Nephron progenitor cell (in vitro differentiated cells): ENCODE measurements around the gene IL16.

Experiments used
- DNase-seq: peaks from one replicate; pipeline ENCODE4 v3.0.0; 2021
- H3K27ac Mint-ChIP-seq: 2 replicates; pipeline ENCODE4 v1.8.0; 2021; ENCODE audit warnings: mild to moderate bottlenecking, moderate library complexity, mixed read lengths
- H3K27me3 Mint-ChIP-seq: 2 replicates; pipeline ENCODE4 v1.8.0; 2021; ENCODE audit warnings: mild to moderate bottlenecking, low read depth, mixed read lengths; ENCODE audit not compliant: poor library complexity
- H3K36me3 Mint-ChIP-seq: 2 replicates; pipeline ENCODE4 v1.8.0; 2021; ENCODE audit warnings: low read depth, mixed read lengths
- H3K4me1 Mint-ChIP-seq: 2 replicates; pipeline ENCODE4 v1.8.0; 2021; ENCODE audit warnings: mixed read lengths
- H3K4me3 Mint-ChIP-seq: 2 replicates; pipeline ENCODE4 v1.8.0; 2021; ENCODE audit warnings: mild to moderate bottlenecking, moderate library complexity, mixed read lengths
- H3K9me3 Mint-ChIP-seq: 2 replicates; pipeline ENCODE4 v1.8.0; 2021; ENCODE audit warnings: mild to moderate bottlenecking, moderate library complexity, mixed read lengths
- CTCF ChIP-seq: fragments of 200-600 bp; sonication (generic); IDR thresholded peaks from 2 replicates; pipeline ENCODE4 v1.5.0; 2021; ENCODE audit warnings: antibody characterized with exemption

Gene IL16

DNA sequence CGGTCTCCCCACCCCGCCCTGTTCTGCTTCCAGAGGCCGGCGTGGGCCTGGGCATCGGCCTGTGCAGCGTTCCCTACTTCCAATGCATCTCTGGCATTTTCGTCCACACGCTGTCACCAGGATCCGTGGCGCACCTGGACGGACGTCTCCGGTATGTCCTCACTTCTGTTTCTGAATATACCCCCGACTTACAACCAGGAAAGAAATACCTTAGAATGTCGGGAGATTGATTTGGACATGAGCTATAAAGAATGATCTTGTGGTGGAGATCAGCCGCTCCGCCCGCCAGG is 85.9 kb downstream of the IL16 start:
- peaks cover 16% of the 10 kb centered on the region for H3K27me3 Mint-ChIP-seq
- peaks cover 18% of the 10 kb centered on the region for H3K9me3 Mint-ChIP-seq
- H3K36me3 Mint-ChIP-seq = peaks cover 10% of the 10 kb centered on the region
- no peak for DNase-seq
- no peak overlapping the region for H3K4me3 Mint-ChIP-seq
- H3K27ac Mint-ChIP-seq = no peak overlapping the region
- peaks cover 19% of the 10 kb centered on the region for H3K4me1 Mint-ChIP-seq
- no peak for TF ChIP-seq CTCF

- Mint-ChIP-seq H3K4me1 (peaks cover 19% of the 10 kb centered on the region), H3K4me3 (no peak overlapping the region), H3K36me3 (peaks cover 10% of the 10 kb centered on the region), H3K9me3 (peaks cover 14% of the 10 kb centered on the region), H3K27me3 (peaks cover 18% of the 10 kb centered on the region), H3K27ac (no peak overlapping the region)
- no peak for TF ChIP-seq CTCF
- DNase-seq = no peak
These were observed 86.2 kb downstream of the IL16 start for GRCh38 chr15:81282911-81283310.

- no peak for DNase-seq
- no peak for TF ChIP-seq CTCF
- peaks cover 11% of the 10 kb centered on the region for H3K27me3 Mint-ChIP-seq
- no peaks in the 10 kb centered on the region for H3K9me3 Mint-ChIP-seq
- no peak overlapping the region for H3K27ac Mint-ChIP-seq
- H3K36me3 Mint-ChIP-seq = no peaks in the 10 kb centered on the region
- peaks cover 18% of the 10 kb centered on the region for H3K4me1 Mint-ChIP-seq
- H3K4me3 Mint-ChIP-seq = no peak overlapping the region
These were observed 87.8 kb downstream of the IL16 start for GRCh38 chr15:81284256-81285031.

DNA sequence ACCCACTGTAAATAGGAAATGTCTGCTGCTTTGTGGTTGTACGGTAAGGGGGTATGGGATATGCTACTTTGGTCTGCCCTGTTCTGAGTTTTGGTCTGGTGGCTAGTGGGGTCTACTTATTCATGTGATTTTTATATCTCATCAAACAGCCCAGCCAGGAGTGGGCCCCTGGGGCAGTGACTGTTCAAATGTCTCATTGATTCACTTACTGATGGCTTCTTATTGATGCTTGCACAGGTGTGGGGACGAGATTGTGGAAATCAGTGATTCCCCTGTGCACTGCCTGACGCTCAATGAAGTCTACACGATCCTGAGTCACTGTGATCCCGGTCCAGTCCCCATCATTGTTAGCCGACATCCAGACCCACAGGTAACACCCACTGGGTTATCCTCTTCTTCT is 88.8 kb downstream of the IL16 start:
- Mint-ChIP-seq H3K9me3 (no peaks in the 10 kb centered on the region), H3K27ac (no peak overlapping the region), H3K4me3 (no peak overlapping the region), H3K27me3 (peaks cover 8% of the 10 kb centered on the region), H3K36me3 (no peaks in the 10 kb centered on the region), H3K4me1 (peaks cover 10% of the 10 kb centered on the region)
- no peak for TF ChIP-seq CTCF
- DNase-seq = no peak

- H3K36me3 Mint-ChIP-seq = no peaks in the 10 kb centered on the region
- DNase-seq = no peak
- no peaks in the 10 kb centered on the region for H3K9me3 Mint-ChIP-seq
- H3K4me3 Mint-ChIP-seq = no peak overlapping the region
- no peak overlapping the region for H3K27ac Mint-ChIP-seq
- peaks cover 3% of the 10 kb centered on the region for H3K4me1 Mint-ChIP-seq
- H3K27me3 Mint-ChIP-seq = peaks cover 8% of the 10 kb centered on the region
- TF ChIP-seq CTCF = no peak
These were observed 90.0 kb downstream of the IL16 start for GRCh38 chr15:81286621-81287121.

DNA sequence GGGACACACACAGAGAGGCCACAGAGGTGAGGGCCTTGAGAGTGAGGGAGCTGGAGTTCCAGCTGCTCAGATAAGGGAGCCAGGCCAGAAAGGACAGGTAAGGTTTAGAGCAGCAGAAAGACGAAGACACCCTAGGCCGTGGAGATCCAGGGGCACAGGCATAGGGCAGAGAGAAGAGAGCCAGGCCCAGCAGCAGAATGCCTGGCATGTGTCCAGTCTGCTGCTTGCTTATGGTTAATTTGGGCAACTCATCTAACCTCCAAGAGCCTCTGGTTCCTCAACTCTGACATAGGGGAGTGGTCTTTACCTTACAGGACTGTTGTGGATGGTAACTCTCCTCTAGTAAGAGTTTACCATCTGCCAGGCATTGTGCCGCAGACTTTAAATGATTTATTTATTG is 91.4 kb downstream of the IL16 start:
- no peak overlapping the region for H3K27ac Mint-ChIP-seq
- H3K9me3 Mint-ChIP-seq = no peaks in the 10 kb centered on the region
- no peaks in the 10 kb centered on the region for H3K4me1 Mint-ChIP-seq
- H3K27me3 Mint-ChIP-seq = peaks cover 9% of the 10 kb centered on the region
- no peaks in the 10 kb centered on the region for H3K36me3 Mint-ChIP-seq
- no peak overlapping the region for H3K4me3 Mint-ChIP-seq
- TF ChIP-seq CTCF = no peak
- no peak for DNase-seq
